ENCODE measurements around the gene ENOX1. TPM values are rescaled to one million over a fixed set of nuclear protein-coding genes. Genes with fewer than 3 reads are reported as not detected.

Gene ENOX1
- total and polyA plus RNA-seq, 2 of the 8 experiments (the other 6 are each of a cell fraction or from before 2014, with no cell fraction given): 0.23 to 0.37 TPM

GRCh38 chr13:43544631-43545030, 242.1 kb downstream of the ENOX1 start (continued):
- TF ChIP-seq CHD7 (IDR thresholded peaks at IDR 0.05; ENCODE audit: insufficient replicate concordance, low read length) (no peak), SP1 (IDR thresholded peaks at IDR 0.05; ENCODE audit: low read depth, low read length) (no peak), MAX (IDR thresholded peaks at IDR 0.05) (no peak), MAFK (IDR thresholded peaks at IDR 0.05; ENCODE audit: low read depth, low read length) (no peak), TAF1 (IDR thresholded peaks at IDR 0.05; ENCODE audit: low read depth, low read length) (no peak)
- TF ChIP-seq, protein P1, sequence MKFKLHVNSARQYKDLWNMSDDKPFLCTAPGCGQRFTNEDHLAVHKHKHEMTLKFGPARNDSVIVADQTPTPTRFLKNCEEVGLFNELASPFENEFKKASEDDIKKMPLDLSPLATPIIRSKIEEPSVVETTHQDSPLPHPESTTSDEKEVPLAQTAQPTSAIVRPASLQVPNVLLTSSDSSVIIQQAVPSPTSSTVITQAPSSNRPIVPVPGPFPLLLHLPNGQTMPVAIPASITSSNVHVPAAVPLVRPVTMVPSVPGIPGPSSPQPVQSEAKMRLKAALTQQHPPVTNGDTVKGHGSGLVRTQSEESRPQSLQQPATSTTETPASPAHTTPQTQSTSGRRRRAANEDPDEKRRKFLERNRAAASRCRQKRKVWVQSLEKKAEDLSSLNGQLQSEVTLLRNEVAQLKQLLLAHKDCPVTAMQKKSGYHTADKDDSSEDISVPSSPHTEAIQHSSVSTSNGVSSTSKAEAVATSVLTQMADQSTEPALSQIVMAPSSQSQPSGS (IDR thresholded peaks at IDR 0.05; ENCODE audit: low read length): no peak
- TF ChIP-seq, protein P2, sequence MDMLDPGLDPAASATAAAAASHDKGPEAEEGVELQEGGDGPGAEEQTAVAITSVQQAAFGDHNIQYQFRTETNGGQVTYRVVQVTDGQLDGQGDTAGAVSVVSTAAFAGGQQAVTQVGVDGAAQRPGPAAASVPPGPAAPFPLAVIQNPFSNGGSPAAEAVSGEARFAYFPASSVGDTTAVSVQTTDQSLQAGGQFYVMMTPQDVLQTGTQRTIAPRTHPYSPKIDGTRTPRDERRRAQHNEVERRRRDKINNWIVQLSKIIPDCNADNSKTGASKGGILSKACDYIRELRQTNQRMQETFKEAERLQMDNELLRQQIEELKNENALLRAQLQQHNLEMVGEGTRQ (IDR thresholded peaks at IDR 0.05; ENCODE audit: low read length): no peak

All from H1 (cell line).